Measurements from ENCODE around the gene TMEM116. TPM values are rescaled to one million over a fixed set of nuclear protein-coding genes. Genes with fewer than 3 reads are reported as not detected.
A peak's percentile ranks its signal among the peaks of the same experiment; 100 is the strongest.
"Not testable (repeated sequence)": the region's sequence is repeated elsewhere in the genome, so short reads cannot be mapped to it uniquely, and the experiment has no call there.

TMEM116 gene
- total RNA-seq, 4 donors from 2014 or later: 17.6 to 35.9 (median 25.2) TPM

GRCh38 chr12:112011685-112012084 lies 1.3 kb downstream of the TMEM116 start:
- peak overlapping the region in 2 of 4 donors; percentile 70 to 90 for H3K4me3 ChIP-seq
- H3K4me1 ChIP-seq: peaks cover 16 to 53% (median 27%) of the 10 kb centered on the region in 4 donors
- no peak for DNase-seq
- H3K27me3 ChIP-seq: no peaks in the 10 kb centered on the region
- TF ChIP-seq, protein P1, sequence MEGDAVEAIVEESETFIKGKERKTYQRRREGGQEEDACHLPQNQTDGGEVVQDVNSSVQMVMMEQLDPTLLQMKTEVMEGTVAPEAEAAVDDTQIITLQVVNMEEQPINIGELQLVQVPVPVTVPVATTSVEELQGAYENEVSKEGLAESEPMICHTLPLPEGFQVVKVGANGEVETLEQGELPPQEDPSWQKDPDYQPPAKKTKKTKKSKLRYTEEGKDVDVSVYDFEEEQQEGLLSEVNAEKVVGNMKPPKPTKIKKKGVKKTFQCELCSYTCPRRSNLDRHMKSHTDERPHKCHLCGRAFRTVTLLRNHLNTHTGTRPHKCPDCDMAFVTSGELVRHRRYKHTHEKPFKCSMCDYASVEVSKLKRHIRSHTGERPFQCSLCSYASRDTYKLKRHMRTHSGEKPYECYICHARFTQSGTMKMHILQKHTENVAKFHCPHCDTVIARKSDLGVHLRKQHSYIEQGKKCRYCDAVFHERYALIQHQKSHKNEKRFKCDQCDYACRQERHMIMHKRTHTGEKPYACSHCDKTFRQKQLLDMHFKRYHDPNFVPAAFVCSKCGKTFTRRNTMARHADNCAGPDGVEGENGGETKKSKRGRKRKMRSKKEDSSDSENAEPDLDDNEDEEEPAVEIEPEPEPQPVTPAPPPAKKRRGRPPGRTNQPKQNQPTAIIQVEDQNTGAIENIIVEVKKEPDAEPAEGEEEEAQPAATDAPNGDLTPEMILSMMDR (IDR thresholded peaks at IDR 0.05): no peak
- no peak for TF ChIP-seq POLR2A (IDR thresholded peaks at IDR 0.05)
- no peak for TF ChIP-seq EP300 (IDR thresholded peaks at IDR 0.05; ENCODE audit: low read depth)
- no peak for TF ChIP-seq POLR2AphosphoS5 (IDR thresholded peaks at IDR 0.05)
- intact Hi-C loops (cut with DNase I; ENCODE audit: low total_unique reads): no loop called here
- no peaks in the 10 kb centered on the region for H3K9me3 ChIP-seq
- in situ Hi-C loops (cut with MboI; ENCODE audit: low pct_ligation_motif_present in 1 of 4, low pct_unique_long_range_greater_than_20kb in 1 of 4, low sequenced_read_pairs in 3 of 4): loop anchor here in 2 of 4 donors (10.0 kb wide), 1 partner anchor 67 kb away; no protein-coding TSS in a partner anchor
- 74 to 83% methylated on average over 4 to 8 of the region's 8 CpGs for WGBS, 2 donors (ENCODE audit: low coverage in 1 of 2)
- H3K36me3 ChIP-seq: peaks cover 0 to 3% (median 0%) of the 10 kb centered on the region in 4 donors
- H3K27ac ChIP-seq: peak overlapping the region; percentile 98 to 99 (median 98)

DNA sequence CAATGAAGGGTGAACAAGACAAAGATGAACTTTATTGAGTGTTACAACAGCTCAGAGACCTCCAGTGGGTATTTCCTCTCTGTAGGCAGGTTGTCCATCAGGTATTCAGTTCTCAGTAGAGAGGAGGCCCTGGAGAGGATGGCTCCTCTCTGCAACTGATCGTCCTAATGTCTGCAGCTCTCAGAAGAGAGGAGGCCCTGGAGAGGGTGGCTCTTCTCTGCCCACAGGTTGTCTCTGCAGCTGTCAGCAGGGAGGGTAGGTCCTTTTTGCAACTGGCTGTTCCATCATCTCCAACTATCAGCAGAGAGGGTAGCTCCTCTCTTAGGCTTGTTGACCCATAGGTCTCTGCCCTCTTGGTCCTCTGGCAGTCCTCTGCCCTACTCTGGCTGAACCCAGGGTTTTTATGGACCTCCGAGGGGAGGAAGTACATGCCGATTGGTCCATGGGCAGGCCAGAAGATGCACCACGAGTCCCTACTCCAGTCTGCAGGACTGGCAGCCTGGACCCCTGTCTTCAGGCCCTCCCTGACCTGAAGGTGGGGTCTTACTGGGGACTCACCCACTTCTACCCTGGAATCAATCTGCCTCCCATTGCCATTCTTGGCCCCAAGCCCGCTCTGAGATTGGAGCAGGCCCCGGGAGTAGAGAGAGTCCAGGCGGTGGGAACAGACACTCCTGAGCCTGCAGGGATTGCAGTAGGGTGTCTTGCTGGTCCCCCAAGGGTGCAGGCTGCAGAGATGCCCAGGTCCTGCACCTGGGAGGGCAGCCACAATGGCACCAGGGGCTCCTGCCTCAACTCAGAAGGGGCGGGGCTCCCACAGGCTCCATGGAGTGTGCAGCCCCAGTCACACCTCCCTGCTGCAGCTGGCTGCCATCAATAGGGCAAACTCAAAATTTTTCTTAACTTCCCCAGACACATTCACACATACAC lies 2.3 kb downstream of the TMEM116 start:
- 93% methylated on average over 8 of the region's 8 CpGs; no CpG with 5 or more reads in 1 of the 2 donors for WGBS, 2 donors (ENCODE audit: low coverage in 1 of 2)
- no peak overlapping the region for H3K27ac ChIP-seq
- in situ Hi-C loops (cut with MboI; ENCODE audit: low pct_ligation_motif_present in 1 of 4, low pct_unique_long_range_greater_than_20kb in 1 of 4, low sequenced_read_pairs in 3 of 4): loop anchor here in 2 of 4 donors (10.0 kb wide), 1 partner anchor 66 kb away; no protein-coding TSS in a partner anchor

DNA sequence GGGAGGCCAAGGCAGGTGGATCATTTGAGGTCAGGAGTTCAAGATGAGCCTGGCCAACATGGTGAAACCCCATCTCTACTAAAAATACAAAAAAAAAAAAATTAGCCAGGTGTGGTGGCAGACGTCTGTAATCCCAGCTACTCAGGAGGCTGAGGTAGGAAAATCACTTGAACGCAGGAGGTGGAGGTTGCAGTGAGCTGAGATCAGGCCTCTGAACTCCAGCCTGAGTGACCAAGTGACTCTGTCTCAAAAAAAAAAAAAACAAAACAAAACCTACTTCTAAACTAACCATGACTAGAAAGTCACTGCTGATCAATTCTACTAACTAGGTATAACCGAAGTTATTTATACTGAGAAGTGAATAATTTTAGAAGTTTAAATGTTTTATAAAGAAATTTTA lies 3.4 kb downstream of the TMEM116 start:
- WGBS, 2 donors (ENCODE audit: low coverage in 1 of 2): 63 to 78% methylated on average over 1 to 3 of the region's 3 CpGs
- H3K27ac ChIP-seq; H3K27me3 ChIP-seq; H3K4me3 ChIP-seq; H3K9me3 ChIP-seq; DNase-seq; intact Hi-C loops (cut with DNase I; ENCODE audit: low total_unique reads); H3K36me3 ChIP-seq; in situ Hi-C loops (cut with MboI; ENCODE audit: low pct_ligation_motif_present in 1 of 4, low pct_unique_long_range_greater_than_20kb in 1 of 4, low sequenced_read_pairs in 3 of 4): not testable (repeated sequence)
- peaks cover 13 to 56% (median 32%) of the 10 kb centered on the region in 4 donors for H3K4me1 ChIP-seq

More for the DNA sequence above, 2.3 kb downstream of the TMEM116 start:
- Histone ChIP-seq H3K27me3 (no peaks in the 10 kb centered on the region), H3K4me3 (no peak overlapping the region), H3K36me3 (no peaks in the 10 kb centered on the region), H3K9me3 (no peaks in the 10 kb centered on the region), H3K4me1 (peaks cover 16 to 59% (median 32%) of the 10 kb centered on the region in 4 donors)
- TF ChIP-seq EP300 (IDR thresholded peaks at IDR 0.05; ENCODE audit: low read depth) (no peak), POLR2A (IDR thresholded peaks at IDR 0.05) (no peak), POLR2AphosphoS5 (IDR thresholded peaks at IDR 0.05) (no peak)
- TF ChIP-seq, protein P1 (IDR thresholded peaks at IDR 0.05): no peak
- intact Hi-C loops (cut with DNase I; ENCODE audit: low total_unique reads): no loop called here
- DNase-seq: no peak

DNA sequence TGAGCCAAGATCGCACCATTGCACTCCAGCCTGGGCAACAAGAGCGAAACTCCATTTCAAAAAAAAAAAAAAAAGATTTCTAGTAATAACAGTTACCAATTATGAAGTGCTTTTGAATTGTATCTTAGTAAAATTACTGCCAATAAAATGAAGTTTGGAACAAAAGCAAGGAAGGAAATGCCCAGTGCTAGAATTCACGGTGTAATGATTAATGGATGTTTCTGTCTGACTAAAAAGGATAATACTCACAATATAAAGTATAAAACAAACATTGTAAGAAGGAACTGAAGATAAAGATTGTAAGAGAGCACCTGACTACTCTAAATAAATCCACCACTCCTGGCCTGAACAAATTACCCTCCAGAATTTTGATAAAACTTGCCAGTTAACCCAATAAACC lies 4.0 kb downstream of the TMEM116 start:
- in situ Hi-C loops (cut with MboI; ENCODE audit: low pct_ligation_motif_present in 1 of 4, low pct_unique_long_range_greater_than_20kb in 1 of 4, low sequenced_read_pairs in 3 of 4): no loop called here
- Histone ChIP-seq H3K4me1 (peaks cover 10 to 51% (median 27%) of the 10 kb centered on the region in 4 donors), H3K27me3 (no peaks in the 10 kb centered on the region), H3K4me3 (no peak overlapping the region), H3K36me3 (no peaks in the 10 kb centered on the region), H3K9me3 (no peaks in the 10 kb centered on the region), H3K27ac (peak overlapping the region in 1 of 4 donors; percentile 37)
- WGBS, 2 donors (ENCODE audit: low coverage in 1 of 2): 54 to 64% methylated on average over 3 of the region's 3 CpGs
- no peak for DNase-seq
- TF ChIP-seq EP300 (IDR thresholded peaks at IDR 0.05; ENCODE audit: low read depth) (no peak), POLR2AphosphoS5 (IDR thresholded peaks at IDR 0.05) (no peak), POLR2A (IDR thresholded peaks at IDR 0.05) (no peak)
- TF ChIP-seq, protein P1 (IDR thresholded peaks at IDR 0.05): no peak
- intact Hi-C loops (cut with DNase I; ENCODE audit: low total_unique reads): no loop called here

Measured in transverse colon (tissue), 4 donors.